ENCODE measurements around the gene NECTIN3. TPM values are rescaled to one million over a fixed set of nuclear protein-coding genes. Genes with fewer than 3 reads are reported as not detected.
A peak's percentile ranks its signal among the peaks of the same experiment; 100 is the strongest.

Gene NECTIN3
- total and polyA plus RNA-seq, 5 experiments from 2014 or later, result 0.26 to 4.8 (median 0.53) TPM

DNA sequence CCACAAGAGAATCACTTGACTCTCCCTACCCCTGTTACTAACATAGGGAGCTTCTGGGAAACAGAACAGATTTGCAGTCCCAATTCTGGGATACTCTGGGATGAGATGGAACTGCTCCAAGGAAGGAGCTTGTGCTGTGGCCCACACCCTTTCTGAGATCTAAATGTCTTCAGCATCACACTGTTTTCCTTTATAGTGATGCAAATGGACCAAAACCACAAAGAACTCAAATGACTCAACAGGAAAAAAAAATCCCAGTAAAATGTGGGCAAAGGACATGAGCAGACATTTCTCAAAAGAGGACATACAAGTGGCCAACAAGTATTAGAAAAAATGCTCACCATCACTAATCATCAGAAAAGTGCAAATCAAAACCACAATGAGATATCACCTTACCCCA lies 155.6 kb downstream of the NECTIN3 start:
- DNase-seq (no peak), ATAC-seq (no peak)
- no peak overlapping the region for H3K27ac Mint-ChIP-seq
- H3K4me3 Mint-ChIP-seq, result no peak overlapping the region
- no peaks in the 10 kb centered on the region for H3K4me1 Mint-ChIP-seq
- peaks cover 0 to 6% (median 6%) of the 10 kb centered on the region in 3 donors for H3K36me3 Mint-ChIP-seq
- no peaks in the 10 kb centered on the region for H3K27me3 Mint-ChIP-seq
- peaks cover 2 to 10% (median 6%) of the 10 kb centered on the region in 9 donors for H3K9me3 Mint-ChIP-seq
- POLR2A ChIA-PET, result no interaction called here

DNA sequence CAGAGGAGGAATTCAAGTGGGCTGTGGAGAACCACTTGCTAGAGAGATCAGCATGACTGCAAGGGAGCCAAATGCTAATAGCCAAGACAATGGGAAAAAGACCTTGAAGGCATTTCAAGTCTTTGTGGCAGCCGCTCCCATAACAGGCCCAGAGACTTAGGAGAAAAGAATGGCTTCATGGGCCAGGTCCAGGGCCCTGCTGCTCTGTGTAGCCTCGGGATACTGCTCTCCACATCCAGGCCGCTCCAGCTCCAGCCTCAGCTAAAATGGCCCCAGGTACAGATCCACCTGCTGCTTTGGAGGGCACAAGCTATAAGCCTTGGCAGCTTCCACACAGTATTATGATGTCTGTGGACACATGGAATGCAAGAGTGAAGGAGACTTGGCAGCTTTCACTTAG lies 157.7 kb downstream of the NECTIN3 start:
- H3K27me3 Mint-ChIP-seq, result no peaks in the 10 kb centered on the region
- no peak overlapping the region for H3K27ac Mint-ChIP-seq
- peaks cover 2 to 14% (median 8%) of the 10 kb centered on the region in 9 donors for H3K9me3 Mint-ChIP-seq
- peaks cover 0 to 6% (median 6%) of the 10 kb centered on the region in 3 donors for H3K36me3 Mint-ChIP-seq
- POLR2A ChIA-PET, result no interaction called here
- H3K4me1 Mint-ChIP-seq, result peaks cover 1 to 7% (median 4%) of the 10 kb centered on the region in 4 donors
- no peak overlapping the region for H3K4me3 Mint-ChIP-seq
- DNase-seq (no peak), ATAC-seq (no peak)

DNA sequence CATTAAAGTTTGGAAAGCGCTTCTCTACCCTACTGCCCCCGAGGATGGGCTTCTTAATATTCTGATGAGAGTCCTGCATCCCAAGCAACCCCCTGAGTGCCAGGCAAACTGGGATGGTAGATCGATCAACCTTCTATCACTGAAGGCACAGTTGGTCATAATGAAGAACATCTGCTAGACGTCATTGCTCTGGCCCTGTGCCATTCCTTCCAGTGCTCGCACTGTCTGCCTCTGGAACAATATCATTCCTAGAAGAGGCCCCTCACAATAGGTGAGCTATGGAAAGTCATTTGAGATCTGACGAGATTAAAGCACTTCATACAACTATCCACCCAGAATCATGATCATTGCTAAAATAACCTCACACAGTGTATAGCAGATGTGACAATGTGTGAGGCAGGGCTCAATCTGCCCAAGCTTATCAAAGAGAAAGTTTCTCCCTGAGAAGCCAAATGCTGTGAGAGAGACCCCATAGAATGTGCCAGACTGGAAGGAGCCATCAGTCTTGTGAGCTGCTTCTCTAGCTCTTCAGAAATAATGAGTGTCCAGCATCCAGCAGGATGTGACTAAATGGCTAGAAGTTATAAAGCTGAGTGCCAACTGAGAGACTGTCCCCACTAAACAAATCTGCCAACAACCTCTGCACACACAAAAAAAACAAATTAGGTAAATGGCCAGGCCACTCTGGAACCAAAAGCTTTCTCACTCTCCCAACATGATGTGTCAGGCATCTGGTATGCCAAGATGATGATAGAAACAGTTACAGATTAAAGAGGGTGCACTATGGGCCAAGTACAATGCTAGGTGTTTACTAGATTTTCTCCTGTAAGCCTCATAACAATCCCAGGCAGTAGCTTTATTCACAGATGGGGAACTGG lies 165.5 kb downstream of the NECTIN3 start:
- H3K9me3 Mint-ChIP-seq, result peaks cover 0 to 9% (median 2%) of the 10 kb centered on the region in 9 donors

DNA sequence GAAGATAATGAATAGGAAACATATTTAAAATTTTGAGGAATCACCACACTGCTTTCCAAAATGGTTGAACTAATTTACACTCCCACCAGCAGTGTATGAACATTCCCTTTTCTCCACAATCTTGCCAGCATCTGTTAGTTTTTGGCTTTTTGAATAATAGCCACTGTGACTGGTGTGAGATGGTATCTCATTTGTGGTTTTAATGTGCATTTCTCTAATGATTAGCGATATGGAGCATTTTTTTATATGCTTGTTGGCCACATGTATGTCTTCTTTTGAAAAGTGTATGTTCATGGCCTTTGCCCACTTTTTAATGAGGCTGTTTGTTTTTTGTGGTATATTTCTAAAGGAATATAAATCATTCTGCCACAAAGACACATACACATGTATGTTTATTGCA lies 166.3 kb downstream of the NECTIN3 start:
- peaks cover 0 to 9% (median 4%) of the 10 kb centered on the region in 3 donors for H3K36me3 Mint-ChIP-seq
- DNase-seq (no peak), ATAC-seq (no peak)
- peaks cover 0 to 9% (median 4%) of the 10 kb centered on the region in 9 donors for H3K9me3 Mint-ChIP-seq
- peaks cover 22 to 46% (median 38%) of the 10 kb centered on the region in 4 donors for H3K4me1 Mint-ChIP-seq
- no peaks in the 10 kb centered on the region for H3K27me3 Mint-ChIP-seq
- H3K27ac Mint-ChIP-seq, result peak overlapping the region in 7 of 10 donors; percentile 20 to 91 (median 74)
- peak overlapping the region in 3 of 10 donors; percentile 43 to 67 (median 49) for H3K4me3 Mint-ChIP-seq
- POLR2A ChIA-PET, result no interaction called here

More for the DNA sequence above, 165.5 kb downstream of the NECTIN3 start:
- POLR2A ChIA-PET, result no interaction called here
- Mint-ChIP-seq H3K36me3 (peaks cover 0 to 7% (median 4%) of the 10 kb centered on the region in 3 donors), H3K27me3 (no peaks in the 10 kb centered on the region), H3K4me3 (peak overlapping the region in 1 of 10 donors; percentile 2), H3K4me1 (peaks cover 22 to 46% (median 38%) of the 10 kb centered on the region in 4 donors), H3K27ac (peak overlapping the region in 7 of 10 donors; percentile 6 to 68 (median 18))
- ATAC-seq (no peak), DNase-seq (no peak)

DNA sequence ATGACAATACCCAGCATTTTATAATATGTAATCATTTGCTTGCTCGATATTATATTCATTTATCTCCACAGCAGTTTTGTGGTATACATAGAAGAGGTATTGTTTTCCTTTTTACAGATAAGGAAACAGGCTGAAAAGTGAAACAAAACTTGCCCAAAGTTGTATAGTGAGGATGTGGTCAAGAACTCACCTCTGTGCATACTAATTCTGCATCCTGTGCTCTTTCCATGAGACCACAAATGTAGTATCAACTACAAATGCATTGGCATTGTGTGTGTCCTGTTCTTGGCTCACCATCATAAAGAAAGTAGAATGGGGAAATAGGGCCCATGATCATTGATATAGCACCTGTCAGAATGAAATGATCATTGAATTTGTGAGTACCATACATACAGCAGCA lies 167.3 kb downstream of the NECTIN3 start:
- POLR2A ChIA-PET, result no interaction called here
- Mint-ChIP-seq H3K27ac (peak overlapping the region in 7 of 10 donors; percentile 12 to 71 (median 63)), H3K4me1 (peaks cover 22 to 43% (median 38%) of the 10 kb centered on the region in 4 donors), H3K9me3 (peaks cover 0 to 11% (median 6%) of the 10 kb centered on the region in 9 donors), H3K36me3 (peaks cover 0 to 12% (median 9%) of the 10 kb centered on the region in 3 donors), H3K27me3 (no peaks in the 10 kb centered on the region), H3K4me3 (peak overlapping the region in 9 of 10 donors; percentile 12 to 63 (median 45))
- DNase-seq (peak in 4 of 10 donors; percentile 14 to 62 (median 49)), ATAC-seq (peak; percentile 70 to 95)

DNA sequence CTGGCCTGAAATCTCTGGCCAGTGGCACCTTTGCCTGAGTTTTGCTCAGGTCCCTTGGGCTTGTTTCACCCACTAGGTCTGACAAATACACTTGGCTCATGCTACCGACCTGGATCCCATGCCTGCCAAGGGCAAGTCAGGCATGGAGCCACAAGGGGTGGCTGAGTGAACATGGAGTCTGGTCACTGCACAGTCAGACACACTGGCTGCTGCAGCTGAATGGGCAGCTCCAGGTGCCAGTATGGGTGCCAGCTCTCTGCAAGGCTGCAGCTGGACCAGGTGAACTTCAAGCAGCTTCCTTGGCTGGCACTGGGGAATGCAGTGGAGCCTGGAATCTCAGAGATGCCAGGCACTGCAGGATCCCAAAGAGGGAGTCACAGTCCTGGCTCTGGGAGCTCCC lies 170.3 kb downstream of the NECTIN3 start:
- DNase-seq (no peak), ATAC-seq (no peak)
- Mint-ChIP-seq H3K4me3 (no peak overlapping the region), H3K27me3 (no peaks in the 10 kb centered on the region), H3K9me3 (peaks cover 0 to 11% (median 6%) of the 10 kb centered on the region in 9 donors), H3K36me3 (peaks cover 0 to 12% (median 9%) of the 10 kb centered on the region in 3 donors), H3K4me1 (peaks cover 24 to 47% (median 31%) of the 10 kb centered on the region in 4 donors), H3K27ac (no peak overlapping the region)
- POLR2A ChIA-PET, result no interaction called here
